Amygdala (tissue), 56 donors: ENCODE results near the gene ACY1.
A peak's percentile ranks its signal among the peaks of the same experiment; 100 is the strongest.
"Not testable (repeated sequence)": the region's sequence is repeated elsewhere in the genome, so short reads cannot be mapped to it uniquely, and the experiment has no call there.

Experiments
- DNase-seq, 56 donors: peaks; one replicate each; lab custom pipeline; 2025; lab: John Stamatoyannopoulos, UW

The ACY1 gene

DNA sequence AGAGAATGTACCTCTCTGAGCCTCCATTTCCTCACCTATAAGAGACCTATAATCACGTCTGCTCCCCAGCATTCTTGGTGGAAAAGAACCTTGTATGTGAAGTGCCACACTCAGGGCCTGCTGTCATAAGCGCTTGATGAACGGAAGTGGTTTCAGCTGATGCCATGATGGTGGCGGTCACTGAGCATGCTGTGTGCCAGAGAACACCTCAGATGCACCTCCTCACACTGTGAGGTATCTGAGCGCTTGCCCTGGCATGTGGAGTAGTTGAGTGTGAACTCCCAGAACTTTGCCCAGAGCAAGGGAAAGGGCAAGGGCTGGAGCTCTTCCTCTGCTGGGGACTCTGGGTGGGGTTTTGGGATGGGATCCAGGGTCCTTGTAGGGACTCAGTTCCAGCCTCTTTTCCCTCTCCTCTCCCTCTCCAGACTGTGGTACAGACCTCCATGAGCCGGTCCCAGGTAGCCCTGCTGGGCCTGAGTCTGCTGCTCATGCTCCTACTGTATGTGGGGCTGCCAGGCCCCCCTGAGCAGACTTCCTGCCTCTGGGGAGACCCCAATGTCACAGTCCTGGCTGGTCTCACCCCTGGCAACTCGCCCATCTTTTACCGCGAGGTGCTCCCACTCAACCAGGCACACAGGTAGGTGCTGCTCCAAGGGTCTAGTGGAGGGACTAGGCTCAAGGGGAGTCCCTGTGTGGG, 5.7 kb upstream of the ACY1 start:
- no peak for DNase-seq

DNA sequence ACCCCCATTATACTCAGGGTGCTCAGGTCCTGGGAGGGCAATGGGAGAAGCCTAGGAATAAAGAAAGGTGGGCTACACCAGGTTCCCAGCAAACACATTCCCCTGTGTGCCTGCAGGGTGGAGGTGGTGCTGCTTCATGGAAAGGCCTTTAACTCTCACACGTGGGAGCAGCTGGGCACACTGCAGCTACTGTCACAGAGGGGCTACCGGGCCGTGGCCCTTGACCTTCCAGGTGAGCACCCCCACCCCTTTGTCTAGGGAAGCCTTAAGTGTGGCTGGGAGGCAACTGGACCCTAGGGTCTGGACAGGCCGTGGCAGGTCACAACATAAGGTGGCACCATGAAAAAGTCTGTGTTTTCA, 5.2 kb upstream of the ACY1 start:
- DNase-seq = no peak

DNA sequence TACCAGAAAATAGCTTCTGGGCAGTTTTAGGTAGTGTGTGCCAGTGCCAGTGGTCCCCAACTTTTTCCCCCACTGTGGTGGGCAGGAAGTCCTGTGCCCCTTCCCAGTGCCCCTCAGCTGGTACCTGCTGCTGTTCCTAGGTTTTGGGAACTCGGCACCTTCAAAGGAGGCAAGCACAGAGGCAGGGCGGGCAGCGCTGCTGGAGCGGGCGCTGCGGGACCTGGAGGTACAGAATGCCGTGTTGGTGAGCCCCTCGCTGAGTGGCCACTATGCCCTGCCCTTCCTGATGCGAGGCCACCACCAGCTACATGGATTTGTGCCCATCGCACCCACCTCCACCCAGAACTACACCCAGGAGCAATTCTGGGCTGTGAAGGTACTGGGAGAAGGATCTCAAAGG, 3.1 kb upstream of the ACY1 start:
- DNase-seq = no peak

DNA sequence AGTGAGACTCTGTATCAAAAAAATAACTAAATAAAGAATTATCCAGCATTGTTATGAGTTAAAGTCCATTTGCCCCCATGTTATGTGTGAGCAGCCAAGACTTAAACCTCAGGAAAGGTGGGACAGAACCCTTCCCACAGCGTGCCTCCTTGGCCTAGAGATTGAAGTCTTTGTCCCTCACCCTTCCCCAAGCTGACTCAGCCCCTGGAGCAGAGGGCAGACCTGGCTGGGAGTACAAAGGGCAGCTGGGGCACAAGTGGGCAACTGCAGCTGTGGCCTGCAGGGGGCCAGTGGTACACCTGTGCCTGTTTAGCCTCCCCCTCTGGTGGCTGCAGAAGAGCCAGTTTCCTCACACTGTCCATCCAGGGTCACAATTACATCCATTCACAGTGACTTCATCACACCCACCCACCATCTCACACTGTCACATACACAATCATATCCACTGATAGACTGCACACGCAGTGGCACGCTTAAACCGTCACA, 940 bp upstream of the ACY1 start:
- peak in 2 of 56 donors; percentile 36 to 45 for DNase-seq

DNA sequence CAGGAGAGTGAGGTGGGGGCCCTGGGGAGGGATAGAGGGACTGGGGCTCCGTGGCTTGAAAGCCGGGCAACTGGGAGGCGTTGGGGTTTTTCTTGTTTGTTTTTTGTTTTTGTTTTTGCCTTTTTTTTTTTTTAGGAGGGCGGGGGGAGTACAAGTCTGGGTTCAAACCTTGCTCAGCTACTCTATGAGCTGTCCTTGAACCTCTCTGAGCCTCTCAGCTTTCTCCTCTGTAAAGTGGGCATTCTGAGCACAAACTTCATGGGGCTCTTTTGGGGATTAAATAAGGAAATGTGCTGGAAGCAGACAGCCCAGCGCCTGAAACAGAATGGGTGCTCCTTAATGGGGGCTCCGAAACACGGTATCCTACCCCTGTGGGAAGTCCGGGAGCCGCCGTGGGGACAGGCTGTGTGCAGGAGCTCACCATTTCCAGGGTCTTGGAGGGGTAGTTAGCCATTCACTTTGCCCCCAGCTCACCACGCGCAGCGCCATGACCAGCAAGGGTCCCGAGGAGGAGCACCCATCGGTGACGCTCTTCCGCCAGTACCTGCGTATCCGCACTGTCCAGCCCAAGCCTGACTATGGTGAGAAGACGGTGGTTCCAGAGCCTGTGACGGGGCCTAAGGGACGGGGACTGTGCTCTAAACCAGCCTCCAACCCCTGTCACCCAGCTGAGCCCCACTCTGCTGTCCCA, 388 bp downstream of the ACY1 start:
- DNase-seq = no peak

DNA sequence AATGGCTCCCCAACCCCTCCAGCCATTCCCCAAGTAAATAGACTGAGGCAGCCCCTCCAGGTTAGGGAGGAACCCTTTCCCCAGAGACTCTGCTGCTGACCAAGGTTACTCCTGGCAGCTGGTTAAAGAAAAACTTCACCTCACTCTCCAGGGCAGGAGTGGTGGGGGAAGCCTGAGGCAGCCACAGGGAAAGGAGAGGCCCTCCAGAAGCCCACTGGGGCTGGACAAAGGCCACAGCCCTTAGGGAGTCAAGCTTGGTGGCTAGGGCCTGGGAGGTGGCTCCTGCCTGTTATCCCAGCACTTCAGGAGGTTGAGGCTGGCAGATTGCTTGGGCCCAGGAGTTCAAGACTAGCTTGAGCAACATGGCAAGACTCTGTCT, 923 bp downstream of the ACY1 start:
- DNase-seq = no peak

DNA sequence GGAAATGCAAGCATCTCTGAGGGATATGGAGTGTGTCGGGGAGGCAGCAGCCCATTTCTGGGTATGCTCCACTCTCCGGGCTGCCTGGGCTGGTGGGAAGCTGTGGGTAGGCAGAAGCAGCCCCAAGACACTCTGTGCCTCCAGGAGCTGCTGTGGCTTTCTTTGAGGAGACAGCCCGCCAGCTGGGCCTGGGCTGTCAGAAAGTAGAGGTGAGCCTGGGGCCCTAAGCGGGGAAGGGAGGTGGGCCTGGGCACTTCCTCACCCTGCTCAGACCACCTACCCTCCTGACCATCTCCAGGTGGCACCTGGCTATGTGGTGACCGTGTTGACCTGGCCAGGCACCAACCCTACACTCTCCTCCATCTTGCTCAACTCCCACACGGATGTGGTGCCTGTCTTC, 1.7 kb downstream of the ACY1 start:
- DNase-seq = no peak

DNA sequence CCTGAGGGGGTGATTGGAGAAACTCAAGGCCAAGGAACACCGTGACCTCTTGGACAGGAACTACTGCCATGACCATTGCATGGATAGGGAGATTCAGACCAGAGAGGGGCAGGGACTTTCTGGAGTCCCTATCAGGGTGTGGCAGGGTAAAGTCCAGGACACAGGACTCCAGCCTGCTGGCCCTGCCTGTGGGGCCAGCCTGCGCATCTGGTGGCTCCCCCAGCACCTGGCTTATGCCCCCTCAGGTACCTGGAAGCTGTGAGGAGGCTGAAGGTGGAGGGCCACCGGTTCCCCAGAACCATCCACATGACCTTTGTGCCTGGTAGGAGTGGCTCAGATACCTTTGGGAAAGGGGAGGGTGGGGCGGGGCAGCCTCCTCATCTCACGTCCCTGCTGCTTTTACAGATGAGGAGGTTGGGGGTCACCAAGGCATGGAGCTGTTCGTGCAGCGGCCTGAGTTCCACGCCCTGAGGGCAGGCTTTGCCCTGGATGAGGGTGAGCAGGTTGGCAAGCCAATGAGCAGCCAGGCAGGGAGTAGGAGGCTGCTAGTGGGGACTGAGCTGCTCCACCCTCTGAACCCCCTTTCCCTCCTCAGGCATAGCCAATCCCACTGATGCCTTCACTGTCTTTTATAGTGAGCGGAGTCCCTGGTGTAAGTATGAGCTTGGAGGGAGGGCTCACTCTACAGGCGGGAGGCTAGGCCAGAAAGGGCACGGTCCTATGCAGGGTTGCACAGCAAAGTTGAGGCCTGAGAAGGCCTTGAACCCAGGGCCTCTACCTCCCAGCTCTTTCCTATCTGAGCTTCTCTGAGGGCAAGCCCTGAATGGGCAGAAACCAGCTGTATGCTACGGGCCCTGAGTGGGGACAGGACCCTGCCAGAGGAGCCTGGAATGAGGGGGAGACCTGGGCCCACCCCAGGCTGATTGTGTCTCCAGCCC, 2.9 kb downstream of the ACY1 start:
- no peak for DNase-seq

DNA sequence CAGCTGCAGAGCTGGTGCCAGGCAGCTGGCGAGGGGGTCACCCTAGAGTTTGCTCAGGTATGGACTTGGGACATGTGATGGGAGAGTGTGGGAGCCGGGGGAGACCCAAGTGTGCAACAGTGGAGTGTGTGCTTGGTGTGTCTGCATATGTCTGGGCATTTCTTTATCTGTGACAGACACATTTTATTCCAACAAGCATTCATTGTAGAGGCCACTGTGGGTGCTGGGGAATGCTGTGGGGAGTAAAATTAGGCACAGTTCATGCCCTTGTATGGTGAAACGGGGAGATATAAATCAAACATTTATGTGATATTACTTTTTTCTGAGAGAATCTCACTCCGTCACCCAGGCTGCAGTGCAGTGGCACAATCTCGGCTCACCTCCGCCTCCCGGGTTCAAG, 4.2 kb downstream of the ACY1 start:
- no peak for DNase-seq

DNA sequence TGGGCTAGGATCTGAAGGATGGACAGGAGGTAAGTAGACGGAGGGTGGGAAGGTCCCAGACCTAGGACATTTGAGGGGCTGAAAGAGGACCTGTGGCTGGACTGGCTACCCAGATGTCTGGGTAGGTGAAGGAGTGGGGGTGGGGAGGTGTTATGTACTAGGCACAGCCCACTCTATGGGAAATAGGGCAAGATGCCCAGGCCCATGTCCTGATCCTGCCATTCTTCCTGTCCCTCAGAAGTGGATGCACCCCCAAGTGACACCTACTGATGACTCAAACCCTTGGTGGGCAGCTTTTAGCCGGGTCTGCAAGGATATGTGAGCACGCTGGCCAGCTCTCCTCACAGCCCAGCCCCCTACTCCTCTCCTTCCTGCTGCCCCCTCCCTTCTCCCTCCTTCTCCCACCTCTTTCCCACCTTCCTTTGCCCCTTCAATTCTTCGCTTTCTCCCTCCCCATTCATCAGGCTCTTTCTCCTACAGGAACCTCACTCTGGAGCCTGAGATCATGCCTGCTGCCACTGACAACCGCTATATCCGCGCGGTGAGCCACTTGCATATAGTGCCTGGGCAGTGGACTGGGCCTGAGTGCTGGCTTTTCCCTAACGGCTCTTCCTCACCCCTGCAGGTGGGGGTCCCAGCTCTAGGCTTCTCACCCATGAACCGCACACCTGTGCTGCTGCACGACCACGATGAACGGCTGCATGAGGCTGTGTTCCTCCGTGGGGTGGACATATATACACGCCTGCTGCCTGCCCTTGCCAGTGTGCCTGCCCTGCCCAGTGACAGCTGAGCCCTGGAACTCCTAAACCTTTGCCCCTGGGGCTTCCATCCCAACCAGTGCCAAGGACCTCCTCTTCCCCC, 5.2 kb downstream of the ACY1 start:
- no peak for DNase-seq

DNA sequence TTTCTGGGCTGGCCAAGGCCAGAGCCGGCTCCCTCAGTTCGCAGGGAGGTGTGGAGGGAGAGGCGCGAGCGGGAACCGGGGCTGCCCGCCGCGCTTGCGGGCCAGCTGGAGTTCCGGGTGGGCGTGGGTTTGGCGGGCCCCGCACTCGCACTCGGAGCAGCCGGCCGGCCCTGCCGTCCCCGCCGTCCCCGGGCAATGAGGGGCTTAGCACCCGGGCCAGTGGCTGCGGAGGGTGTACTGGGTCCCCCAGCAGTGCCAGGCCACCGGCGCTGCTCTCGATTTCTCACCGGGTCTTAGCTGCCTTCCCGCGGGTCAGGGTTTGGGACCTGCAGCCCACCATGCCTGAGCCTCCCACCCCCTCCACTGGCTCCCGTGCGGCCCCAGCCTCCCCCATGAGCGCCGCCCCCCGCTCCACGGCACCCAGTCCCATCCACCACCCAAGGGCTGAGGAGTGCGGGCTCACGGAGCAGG, 7.2 kb downstream of the ACY1 start:
- DNase-seq = not testable (repeated sequence)

DNA sequence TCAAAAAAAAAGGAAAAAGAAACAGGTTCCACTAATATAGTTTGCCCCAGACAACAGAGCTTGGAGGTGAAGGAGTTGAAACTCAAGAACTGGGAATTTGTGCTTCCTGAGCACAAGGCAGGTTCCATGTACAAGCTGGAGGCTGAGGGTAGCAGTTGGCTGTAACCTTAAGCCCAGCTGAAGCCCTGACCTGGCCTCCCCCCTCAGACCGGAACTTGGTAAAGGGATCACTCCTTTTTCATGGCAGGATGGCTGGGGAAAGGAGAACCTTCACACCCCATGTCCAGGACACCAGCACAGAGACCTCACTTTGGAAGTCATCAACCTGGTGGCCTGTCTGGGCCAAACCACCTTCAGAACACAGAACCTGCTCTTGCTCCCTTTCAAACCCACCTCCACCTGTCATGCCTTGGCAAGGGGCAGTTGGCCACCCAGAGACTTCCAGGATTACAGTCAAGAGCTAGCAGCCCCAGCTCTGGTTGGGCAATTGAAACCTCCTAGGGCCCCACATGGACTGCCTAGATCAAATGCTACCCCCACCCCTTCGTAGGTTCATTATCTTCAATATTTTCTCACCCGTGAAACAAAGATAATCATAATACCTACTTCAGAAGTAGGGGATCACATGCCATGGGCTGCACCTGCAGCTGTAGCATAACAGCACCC, 8.8 kb downstream of the ACY1 start:
- no peak for DNase-seq

DNA sequence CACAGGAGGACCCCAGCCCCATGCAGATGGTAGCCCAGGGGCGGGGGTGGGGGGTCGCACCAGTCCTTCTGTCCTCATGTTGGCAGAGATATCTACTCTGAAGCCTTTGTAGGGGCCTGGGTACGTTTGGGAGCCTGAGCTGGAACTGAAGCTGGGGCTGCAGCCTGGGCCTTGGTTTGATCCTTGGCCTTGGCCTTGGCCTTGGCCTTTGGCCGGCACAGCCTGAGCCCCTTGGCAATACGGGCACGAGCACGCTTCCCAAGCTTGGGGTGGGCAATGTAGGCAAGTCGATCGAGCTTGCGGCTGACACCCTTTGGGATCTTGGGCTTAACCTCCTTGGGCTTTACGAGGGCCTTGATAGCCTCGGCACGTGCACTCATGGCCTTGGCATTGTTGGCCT, 10.3 kb downstream of the ACY1 start:
- not testable (repeated sequence) for DNase-seq

DNA sequence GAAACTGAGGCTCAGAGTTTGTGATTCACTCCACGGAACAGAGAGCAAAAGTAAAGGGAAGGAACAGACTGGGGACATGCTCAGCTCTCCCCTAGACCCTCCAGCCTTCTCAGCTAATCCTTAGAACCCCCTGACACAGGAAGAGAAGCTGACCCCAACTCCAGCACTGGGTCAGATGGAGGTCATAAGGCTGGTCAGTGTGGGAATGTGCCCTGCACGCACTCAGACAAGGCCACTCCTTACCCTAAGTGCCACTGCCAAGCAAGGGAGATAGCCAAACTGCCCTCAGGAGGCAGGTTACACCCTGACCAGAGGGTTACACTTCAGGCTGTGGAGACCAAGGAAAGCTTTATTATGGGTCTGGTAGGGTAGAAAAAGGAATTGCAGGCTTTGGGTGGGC, 11.2 kb downstream of the ACY1 start:
- no peak for DNase-seq

DNA sequence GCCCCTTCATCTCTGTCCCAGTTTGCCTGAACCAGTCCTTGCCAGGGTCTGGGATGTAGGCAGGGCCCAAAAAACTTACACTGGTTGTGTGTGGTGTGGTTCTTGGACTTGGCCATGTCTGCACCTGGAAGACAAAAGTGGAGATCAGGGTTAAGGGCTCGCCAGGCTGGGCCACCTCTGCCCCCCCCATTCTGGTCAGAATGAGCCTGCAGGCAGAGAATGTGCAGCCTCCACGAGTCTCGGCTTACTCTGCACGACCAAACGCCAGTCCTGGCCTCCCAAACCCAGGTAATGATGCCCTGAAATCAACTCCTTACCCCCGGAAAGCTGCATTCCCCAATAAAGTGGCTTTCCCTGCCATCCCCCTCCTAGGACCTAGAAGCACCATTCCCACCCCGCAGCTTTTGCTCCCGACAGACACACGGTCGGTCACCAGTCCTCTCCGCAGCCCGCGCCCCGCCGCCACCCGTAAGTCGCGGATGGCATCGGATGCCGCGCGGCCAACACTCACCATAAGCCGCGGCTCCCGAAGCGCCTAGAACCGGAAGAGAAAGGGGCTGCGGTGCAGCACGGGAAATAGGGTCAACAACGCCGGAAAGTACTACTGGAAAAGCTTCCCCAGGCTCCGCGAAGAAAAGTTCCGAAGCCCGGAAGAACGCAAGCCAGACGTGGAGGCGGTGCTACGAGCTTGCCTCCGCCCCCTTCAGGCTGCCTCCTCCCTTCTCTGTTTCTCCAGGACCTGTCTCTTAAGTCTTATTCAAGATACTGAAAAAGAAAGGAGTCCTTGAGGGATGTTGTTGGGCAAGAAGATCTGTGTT, 12.2 kb downstream of the ACY1 start, which contains the start of gene RPL29:
Gene RPL29 (minus strand): TSS at position 550 of the 818 bp plus-strand sequence. CDS start 434 bp downstream, at position 116.
- peak; percentile 44 to 93 (median 83) for DNase-seq

DNA sequence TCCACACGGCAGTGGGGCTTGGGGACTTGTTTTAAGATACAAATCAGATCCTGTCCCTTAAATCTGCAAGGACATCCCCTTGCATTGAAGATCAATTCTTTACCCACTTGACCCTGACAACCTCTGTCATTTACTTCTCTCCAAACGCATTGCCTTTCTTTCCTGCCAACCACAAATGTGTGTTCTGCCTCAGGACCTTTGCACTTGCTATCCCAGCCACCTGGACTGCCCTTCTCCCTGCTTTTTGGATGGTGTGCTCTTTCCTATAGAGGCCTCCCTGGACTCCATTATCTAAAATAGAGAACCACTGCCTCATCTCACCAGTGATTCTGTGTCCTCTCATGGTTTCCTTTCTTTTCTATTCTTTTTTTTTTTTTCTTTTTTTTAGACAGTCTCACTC, 13.8 kb downstream of the ACY1 start:
- no peak for DNase-seq

DNA sequence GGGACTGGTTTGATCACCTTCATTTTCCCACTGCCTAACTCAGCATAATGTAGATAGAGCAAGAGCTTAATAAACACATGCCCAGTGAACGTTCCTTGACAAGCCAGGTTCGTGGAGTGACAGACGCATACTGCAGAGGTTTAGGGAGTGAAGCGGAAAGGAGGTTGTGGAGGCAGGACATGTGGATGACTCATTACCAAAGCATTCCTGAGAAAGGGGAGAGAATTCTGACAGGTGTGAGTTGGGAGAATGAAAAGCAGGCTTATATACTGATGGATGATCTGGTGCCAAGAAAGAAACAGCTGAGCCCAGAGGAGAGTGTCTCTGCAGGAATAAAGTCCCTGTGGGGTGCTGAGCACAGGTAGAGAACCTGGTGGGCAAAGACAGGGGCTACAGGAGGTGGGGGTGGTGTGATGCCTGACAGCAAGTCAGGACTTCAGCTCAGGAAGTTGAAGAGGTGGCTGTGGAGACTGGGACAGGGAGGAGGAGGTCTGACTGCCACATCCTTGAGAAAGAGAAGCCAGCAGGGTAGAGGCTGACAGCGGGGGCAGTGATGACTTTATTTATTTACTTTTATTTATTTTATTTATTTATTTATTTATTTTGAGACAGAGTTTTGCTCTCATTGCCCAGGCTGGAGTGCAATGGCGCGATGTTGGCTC, 14.7 kb downstream of the ACY1 start:
- no peak for DNase-seq

DNA sequence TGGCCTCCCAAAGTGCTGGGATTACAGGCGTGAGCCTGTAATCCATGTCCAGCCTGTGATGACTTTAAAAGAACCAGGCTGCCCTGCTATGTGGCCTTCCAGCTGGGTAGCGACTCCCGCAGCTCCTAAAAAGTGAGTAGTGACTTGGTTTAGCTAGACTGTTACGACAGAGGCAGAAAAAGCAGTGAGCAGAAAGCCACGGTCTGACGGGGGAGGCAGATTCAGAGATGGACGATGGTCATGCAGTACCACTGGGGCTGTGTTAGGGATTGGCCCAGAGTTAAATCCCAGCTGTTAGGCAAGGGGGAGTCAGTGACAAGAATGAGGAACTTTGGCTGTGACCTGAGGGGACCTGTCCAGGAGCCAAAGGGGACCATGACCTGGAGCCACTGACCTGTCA, 15.4 kb downstream of the ACY1 start:
- no peak for DNase-seq
